Loucy (cell line): ENCODE measurements around the gene TGM2.

Experiments used
- H2AFZ ChIP-seq: fragments of 200-600 bp; sonication (generic); 2 replicates; pipeline ENCODE4 v1.6.0; 2016; ENCODE audit warnings: antibody characterized with exemption, mild to moderate bottlenecking, low read length, moderate library complexity
- H3F3A ChIP-seq: fragments of 200-600 bp; 2 replicates; pipeline ENCODE4 v1.6.0; 2016; ENCODE audit warnings: antibody characterized with exemption, low read depth, mild to moderate bottlenecking
- H3K27me3 ChIP-seq: fragments of 200-600 bp; sonication (generic); 2 replicates; pipeline ENCODE4 v1.6.1; 2014; ENCODE audit warnings: low read length, mild to moderate bottlenecking; ENCODE audit not compliant: insufficient read depth, poor library complexity, severe bottlenecking
- H3K36me3 ChIP-seq: fragments of 200-600 bp; sonication (generic); 2 replicates; pipeline ENCODE4 v1.6.1; 2016; ENCODE audit warnings: low read length; ENCODE audit not compliant: insufficient read depth
- H3K4me1 ChIP-seq: fragments of 200-600 bp; sonication (generic); 2 replicates; pipeline ENCODE4 v1.5.1; 2014; ENCODE audit warnings: low read length, mild to moderate bottlenecking; ENCODE audit not compliant: insufficient read depth, poor library complexity, severe bottlenecking
- H3K4me2 ChIP-seq: fragments of 200-600 bp; sonication (generic); 2 replicates; pipeline ENCODE4 v1.6.0; 2014; ENCODE audit warnings: antibody characterized with exemption, low read length, low read depth, mild to moderate bottlenecking; ENCODE audit not compliant: poor library complexity, severe bottlenecking
- H3K4me3 ChIP-seq: fragments of 200-600 bp; sonication (generic); 2 replicates; pipeline ENCODE4 v1.5.1; 2014; ENCODE audit warnings: low read length, mild to moderate bottlenecking, mixed read lengths; ENCODE audit not compliant: poor library complexity, severe bottlenecking
- H3K79me2 ChIP-seq: fragments of 200-600 bp; sonication (generic); 2 replicates; pipeline ENCODE4 v1.6.1; 2014; ENCODE audit warnings: low read length; ENCODE audit not compliant: insufficient read depth
- H3K9ac ChIP-seq: fragments of 200-600 bp; sonication (generic); 2 replicates; pipeline ENCODE4 v1.6.0; 2014; ENCODE audit warnings: mild to moderate bottlenecking, low read depth, low read length, moderate library complexity; ENCODE audit not compliant: poor library complexity, severe bottlenecking
- H3K9me2 ChIP-seq: fragments of 200-600 bp; sonication (generic); replicated peaks from 2 replicates; pipeline ENCODE4 v1.6.1; 2016; ENCODE audit warnings: low read depth, low read length, mixed read lengths
- H3K9me3 ChIP-seq: fragments of 200-600 bp; sonication (generic); 2 replicates; pipeline ENCODE4 v1.6.1; 2014; ENCODE audit warnings: mild to moderate bottlenecking, antibody characterized with exemption, low read length, low read depth; ENCODE audit not compliant: insufficient read depth
- H4K20me1 ChIP-seq: fragments of 200-600 bp; sonication (generic); 2 replicates; pipeline ENCODE4 v1.6.0; 2014; ENCODE audit warnings: antibody characterized with exemption, low read length, mild to moderate bottlenecking; ENCODE audit not compliant: insufficient read depth, poor library complexity, severe bottlenecking
- EZH2phosphoT487 ChIP-seq: fragments of 200-600 bp; IDR thresholded peaks from 2 replicates; pipeline ENCODE4 v1.6.1; 2018; ENCODE audit warnings: antibody characterized with exemption, mild to moderate bottlenecking, moderate library complexity, borderline replicate concordance
- TF ChIP-seq, protein P1 (sequence below): fragments of 200-600 bp; sonication (generic); conservative IDR thresholded peaks from 2 replicates; pipeline ENCODE4 v1.5.1; 2014; ENCODE audit warnings: mild to moderate bottlenecking, antibody characterized with exemption, low read length

Gene TGM2

DNA sequence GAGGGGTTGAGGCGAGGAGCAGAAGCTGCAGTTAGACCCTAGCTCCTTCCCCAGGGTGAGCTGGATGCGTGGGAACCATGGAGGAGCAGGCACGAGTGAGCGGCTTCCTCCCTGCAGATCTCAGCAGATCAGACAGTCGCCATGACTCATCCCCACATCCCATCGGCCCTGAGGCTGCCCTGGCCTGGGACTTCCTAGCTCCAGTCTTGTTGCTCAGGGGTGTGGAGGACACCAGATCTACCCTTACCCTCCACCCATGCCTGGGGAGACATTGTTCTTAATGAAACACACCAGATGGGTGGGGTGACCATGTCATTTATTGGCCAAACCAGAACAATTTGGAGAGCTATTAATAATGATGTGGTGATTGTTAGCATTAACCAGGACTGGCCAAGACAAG is 36.3 kb upstream of the TGM2 start:
- H3K4me2 ChIP-seq: no peak overlapping the region

DNA sequence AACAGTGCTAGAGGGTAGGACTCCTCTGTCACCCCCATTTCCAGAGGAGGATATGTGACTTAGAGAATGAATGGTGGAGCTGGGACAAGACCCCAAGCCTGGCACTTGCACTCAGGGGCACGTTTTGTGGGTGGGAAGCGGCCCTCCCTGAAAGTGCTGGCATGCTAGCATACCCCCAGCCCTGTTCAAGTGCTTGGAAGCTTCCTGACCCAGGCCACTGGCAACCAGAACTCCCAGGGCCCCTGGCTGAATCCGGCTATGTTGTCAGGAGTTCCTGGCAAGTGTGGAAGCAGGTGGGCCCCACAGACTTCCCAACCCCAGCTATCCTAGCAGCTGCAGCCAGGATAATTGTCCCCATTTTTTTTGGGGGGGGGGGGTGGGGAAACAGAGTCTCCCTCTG is 35.6 kb upstream of the TGM2 start:
- Histone ChIP-seq H3F3A (no peaks in the 10 kb centered on the region), H4K20me1 (no peaks in the 10 kb centered on the region), H3K4me3 (no peak overlapping the region), H3K4me1 (no peaks in the 10 kb centered on the region), H3K27me3 (no peaks in the 10 kb centered on the region), H3K36me3 (no peaks in the 10 kb centered on the region), H3K9me3 (no peaks in the 10 kb centered on the region), H3K4me2 (no peak overlapping the region), H2AFZ (no peak overlapping the region), H3K79me2 (no peaks in the 10 kb centered on the region), H3K9ac (no peak overlapping the region), H3K9me2 (no peaks in the 10 kb centered on the region)
- no peak for TF ChIP-seq EZH2phosphoT487
- TF ChIP-seq, protein P1, sequence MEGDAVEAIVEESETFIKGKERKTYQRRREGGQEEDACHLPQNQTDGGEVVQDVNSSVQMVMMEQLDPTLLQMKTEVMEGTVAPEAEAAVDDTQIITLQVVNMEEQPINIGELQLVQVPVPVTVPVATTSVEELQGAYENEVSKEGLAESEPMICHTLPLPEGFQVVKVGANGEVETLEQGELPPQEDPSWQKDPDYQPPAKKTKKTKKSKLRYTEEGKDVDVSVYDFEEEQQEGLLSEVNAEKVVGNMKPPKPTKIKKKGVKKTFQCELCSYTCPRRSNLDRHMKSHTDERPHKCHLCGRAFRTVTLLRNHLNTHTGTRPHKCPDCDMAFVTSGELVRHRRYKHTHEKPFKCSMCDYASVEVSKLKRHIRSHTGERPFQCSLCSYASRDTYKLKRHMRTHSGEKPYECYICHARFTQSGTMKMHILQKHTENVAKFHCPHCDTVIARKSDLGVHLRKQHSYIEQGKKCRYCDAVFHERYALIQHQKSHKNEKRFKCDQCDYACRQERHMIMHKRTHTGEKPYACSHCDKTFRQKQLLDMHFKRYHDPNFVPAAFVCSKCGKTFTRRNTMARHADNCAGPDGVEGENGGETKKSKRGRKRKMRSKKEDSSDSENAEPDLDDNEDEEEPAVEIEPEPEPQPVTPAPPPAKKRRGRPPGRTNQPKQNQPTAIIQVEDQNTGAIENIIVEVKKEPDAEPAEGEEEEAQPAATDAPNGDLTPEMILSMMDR: no peak

More for the DNA sequence above, 36.3 kb upstream of the TGM2 start:
- Histone ChIP-seq H3F3A (no peaks in the 10 kb centered on the region), H3K9ac (no peak overlapping the region), H3K9me3 (no peaks in the 10 kb centered on the region), H2AFZ (no peak overlapping the region), H3K9me2 (no peaks in the 10 kb centered on the region), H3K4me1 (no peaks in the 10 kb centered on the region), H3K36me3 (no peaks in the 10 kb centered on the region), H3K79me2 (no peaks in the 10 kb centered on the region), H3K4me3 (no peak overlapping the region), H3K27me3 (no peaks in the 10 kb centered on the region), H4K20me1 (no peaks in the 10 kb centered on the region)
- TF ChIP-seq, protein P1: no peak
- TF ChIP-seq EZH2phosphoT487: no peak

GRCh38 chr20:38199501-38200390 is 34.7 kb upstream of the TGM2 start:
- H3K4me2 ChIP-seq: no peak overlapping the region
- H4K20me1 ChIP-seq: no peaks in the 10 kb centered on the region
- no peak overlapping the region for H3K4me3 ChIP-seq
- H3K9ac ChIP-seq: no peak overlapping the region
- TF ChIP-seq EZH2phosphoT487: no peak
- TF ChIP-seq, protein P1: no peak
- no peaks in the 10 kb centered on the region for H3K27me3 ChIP-seq
- H3K4me1 ChIP-seq: no peaks in the 10 kb centered on the region
- H3K79me2 ChIP-seq: no peaks in the 10 kb centered on the region
- H3K9me2 ChIP-seq: no peaks in the 10 kb centered on the region
- no peak overlapping the region for H2AFZ ChIP-seq
- no peaks in the 10 kb centered on the region for H3K9me3 ChIP-seq
- no peaks in the 10 kb centered on the region for H3K36me3 ChIP-seq
- H3F3A ChIP-seq: no peaks in the 10 kb centered on the region
